Vagina (tissue), 2 donors: Measurements from ENCODE around the gene ERMAP. TPM values are rescaled to one million over a fixed set of nuclear protein-coding genes. Genes with fewer than 3 reads are reported as not detected.
A peak's percentile ranks its signal among the peaks of the same experiment; 100 is the strongest.

Experiments used
- DNase-seq, 2 donors: peaks; one replicate each; pipeline ENCODE4 v3.0.0-alpha.2; 2017; ENCODE audit errors: extremely low spot score in 2 of 2
- H3K27ac ChIP-seq: fragments of 200-600 bp; sonication (generic); one replicate; pipeline ENCODE4 v1.5.1; 2019
- H3K27me3 ChIP-seq: fragments of 200-600 bp; sonication (generic); one replicate; pipeline ENCODE4 v1.5.1; 2019
- H3K36me3 ChIP-seq, 2 donors: fragments of 200-600 bp; sonication (generic); one replicate each; pipeline ENCODE4 v1.5.1; 2017 to 2019
- H3K4me1 ChIP-seq: fragments of 200-600 bp; sonication (generic); one replicate; pipeline ENCODE4 v1.5.1; 2019
- H3K4me3 ChIP-seq, 2 donors: fragments of 200-600 bp; sonication (generic); 1 replicate in 1 of 2; 2 replicates in 1 of 2; pipeline ENCODE4 v1.5.1; 2016 to 2019
- H3K9me3 ChIP-seq: fragments of 200-600 bp; sonication (generic); one replicate; pipeline ENCODE4 v1.5.1; 2019
- POLR2A ChIP-seq, 2 donors: fragments of 450-650 bp; IDR thresholded peaks; one replicate each; pipeline ENCODE4 v1.6.1; 2017; ENCODE audit warnings: antibody characterized with exemption in 2 of 2, mild to moderate bottlenecking in 2 of 2, moderate library complexity in 2 of 2
- POLR2AphosphoS5 ChIP-seq, 2 donors: sonication (generic); formaldehyde crosslinking; IDR thresholded peaks; one replicate each; pipeline ENCODE4 v1.9.0; 2017; ENCODE audit warnings: antibody characterized with exemption in 2 of 2, mild to moderate bottlenecking in 2 of 2, low read depth in 1 of 2; ENCODE audit not compliant: insufficient read depth in 1 of 2
- intact Hi-C: fragments of 100-400 bp; cut with DNase I; formaldehyde crosslinking; loops from one replicate; pipeline ENCODE4 v1.15.1; 2023
- total RNA-seq: library from RNA; depleted of rRNA; stranded (reverse); fragments of >200 nt; gene quantifications from one replicate; pipeline ENCODE4 v1.2.3, GENCODE V29; 2016
- TF ChIP-seq, protein P1 (sequence below), 3 experiments: fragments of 450-650 bp in 2 of 3; fragments of 200-600 bp in 1 of 3; sonication (generic) in 1 of 3; IDR thresholded peaks; one replicate each; pipeline ENCODE4 v1.5.1; 2017 to 2019; ENCODE audit warnings: antibody characterized with exemption in 3 of 3, mild to moderate bottlenecking in 2 of 3, moderate library complexity in 2 of 3

Gene ERMAP
- total RNA-seq, 1 donor from 2014 or later = 9.3 TPM

DNA sequence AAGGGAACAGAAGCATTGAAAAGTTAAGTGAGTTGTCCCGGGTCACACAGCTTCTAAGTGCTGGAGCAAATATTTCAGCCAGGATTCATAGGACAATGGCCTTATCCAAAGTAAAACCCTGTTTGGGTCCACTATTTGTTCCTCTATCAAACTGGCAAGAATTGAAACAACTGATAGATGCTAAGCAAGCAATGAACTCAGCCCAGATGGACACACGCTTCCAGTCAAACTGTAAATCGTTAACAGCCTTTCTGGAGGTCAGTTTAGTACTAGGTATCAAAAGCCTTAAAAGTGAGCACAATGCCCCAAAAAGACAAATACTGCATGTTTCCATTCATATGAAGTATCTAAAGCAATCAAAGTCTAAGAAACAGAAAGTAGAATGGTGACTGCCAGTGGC lies 1.1 kb downstream of the ERMAP start:
- Histone ChIP-seq H3K27ac (no peak overlapping the region), H3K4me1 (peaks cover 35% of the 10 kb centered on the region), H3K27me3 (no peaks in the 10 kb centered on the region), H3K4me3 (peak overlapping the region; percentile 56 to 79), H3K36me3 (peaks cover 0 to 6% of the 10 kb centered on the region in 2 donors), H3K9me3 (no peaks in the 10 kb centered on the region)
- no peak for DNase-seq
- intact Hi-C loops = no loop called here
- TF ChIP-seq POLR2AphosphoS5 (IDR thresholded peaks at IDR 0.05; ENCODE audit: insufficient read depth in 1 of 2, low read depth in 1 of 2) = no peak
- TF ChIP-seq POLR2A (IDR thresholded peaks at IDR 0.05) = no peak
- TF ChIP-seq, protein P1, sequence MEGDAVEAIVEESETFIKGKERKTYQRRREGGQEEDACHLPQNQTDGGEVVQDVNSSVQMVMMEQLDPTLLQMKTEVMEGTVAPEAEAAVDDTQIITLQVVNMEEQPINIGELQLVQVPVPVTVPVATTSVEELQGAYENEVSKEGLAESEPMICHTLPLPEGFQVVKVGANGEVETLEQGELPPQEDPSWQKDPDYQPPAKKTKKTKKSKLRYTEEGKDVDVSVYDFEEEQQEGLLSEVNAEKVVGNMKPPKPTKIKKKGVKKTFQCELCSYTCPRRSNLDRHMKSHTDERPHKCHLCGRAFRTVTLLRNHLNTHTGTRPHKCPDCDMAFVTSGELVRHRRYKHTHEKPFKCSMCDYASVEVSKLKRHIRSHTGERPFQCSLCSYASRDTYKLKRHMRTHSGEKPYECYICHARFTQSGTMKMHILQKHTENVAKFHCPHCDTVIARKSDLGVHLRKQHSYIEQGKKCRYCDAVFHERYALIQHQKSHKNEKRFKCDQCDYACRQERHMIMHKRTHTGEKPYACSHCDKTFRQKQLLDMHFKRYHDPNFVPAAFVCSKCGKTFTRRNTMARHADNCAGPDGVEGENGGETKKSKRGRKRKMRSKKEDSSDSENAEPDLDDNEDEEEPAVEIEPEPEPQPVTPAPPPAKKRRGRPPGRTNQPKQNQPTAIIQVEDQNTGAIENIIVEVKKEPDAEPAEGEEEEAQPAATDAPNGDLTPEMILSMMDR (IDR thresholded peaks at IDR 0.05) = no peak

DNA sequence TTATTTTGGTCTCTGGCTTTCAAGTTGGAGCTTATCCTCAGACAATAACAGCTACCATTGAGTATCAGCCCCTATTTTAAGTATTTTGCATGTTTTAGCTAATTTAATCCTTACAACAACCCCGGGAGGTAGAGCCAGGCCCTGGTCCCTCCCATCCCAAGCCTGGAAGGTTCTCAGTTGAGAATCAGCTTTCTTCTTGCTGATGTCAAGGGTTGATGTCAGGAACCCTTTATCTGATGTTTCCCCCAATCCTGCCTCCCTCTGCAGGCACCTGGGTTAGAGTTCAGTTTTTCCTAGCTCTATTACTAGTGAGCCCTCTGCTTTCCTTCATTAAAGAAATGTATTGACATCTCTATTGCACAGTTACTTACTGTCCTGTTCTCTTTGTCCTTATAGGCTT lies 3.9 kb downstream of the ERMAP start:
- peaks cover 31% of the 10 kb centered on the region for H3K4me1 ChIP-seq
- H3K4me3 ChIP-seq = no peak overlapping the region
- intact Hi-C loops = no loop called here
- no peak for DNase-seq
- H3K9me3 ChIP-seq = no peaks in the 10 kb centered on the region
- H3K27ac ChIP-seq = no peak overlapping the region
- H3K27me3 ChIP-seq = no peaks in the 10 kb centered on the region
- no peaks in the 10 kb centered on the region for H3K36me3 ChIP-seq
- no peak for TF ChIP-seq POLR2AphosphoS5 (IDR thresholded peaks at IDR 0.05; ENCODE audit: insufficient read depth in 1 of 2, low read depth in 1 of 2)
- TF ChIP-seq, protein P1 (IDR thresholded peaks at IDR 0.05) = no peak
- TF ChIP-seq POLR2A (IDR thresholded peaks at IDR 0.05) = no peak

DNA sequence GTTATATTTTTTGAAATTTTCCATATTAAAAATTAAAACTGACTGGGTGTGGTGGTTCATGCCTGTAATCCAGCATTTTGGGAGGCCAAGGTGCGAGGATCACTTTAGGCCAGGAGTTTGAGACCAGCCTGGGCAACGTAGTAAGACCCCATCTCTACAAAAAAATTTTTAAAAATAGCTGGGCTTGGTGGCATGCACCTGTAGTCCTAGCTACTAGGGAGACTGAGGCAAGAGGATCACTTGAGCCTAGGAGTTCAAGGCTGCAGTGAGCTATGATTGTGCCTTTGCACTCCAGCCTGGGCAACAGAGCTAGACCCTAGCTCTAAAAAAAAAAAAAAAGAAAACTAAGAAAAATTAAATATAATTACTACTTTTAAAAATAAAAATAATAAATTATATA lies 4.8 kb downstream of the ERMAP start:
- H3K27me3 ChIP-seq = no peaks in the 10 kb centered on the region
- TF ChIP-seq POLR2A (IDR thresholded peaks at IDR 0.05) = no peak
- TF ChIP-seq POLR2AphosphoS5 (IDR thresholded peaks at IDR 0.05; ENCODE audit: insufficient read depth in 1 of 2, low read depth in 1 of 2) = no peak
- TF ChIP-seq, protein P1 (IDR thresholded peaks at IDR 0.05) = no peak

DNA sequence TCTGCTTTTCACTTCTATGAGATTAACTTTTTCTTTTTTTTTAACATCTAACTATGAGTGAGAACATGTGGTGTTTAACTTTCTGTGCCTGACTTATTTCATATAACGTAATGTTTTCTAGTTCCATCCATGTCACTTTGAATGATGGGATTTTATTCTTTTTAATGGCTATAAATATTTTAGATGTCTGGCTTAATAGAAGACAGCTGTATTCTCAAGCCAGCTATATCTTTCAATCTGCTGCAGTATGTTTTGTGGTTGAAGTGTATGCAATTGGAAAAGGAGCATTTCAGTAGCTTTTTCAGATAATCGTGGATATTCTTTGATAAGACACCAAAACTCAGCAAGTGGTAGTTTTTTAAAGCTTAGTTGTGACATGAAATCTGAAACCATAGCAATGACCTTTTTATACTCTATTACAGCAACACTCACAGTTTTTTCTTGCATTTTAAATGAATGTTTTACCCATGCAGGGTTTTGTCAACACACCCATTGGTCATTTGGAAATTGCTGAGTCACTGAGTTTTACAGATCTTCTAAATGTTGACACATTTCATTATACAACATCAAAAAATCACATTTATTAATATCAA lies 6.0 kb downstream of the ERMAP start:
- TF ChIP-seq POLR2AphosphoS5 (IDR thresholded peaks at IDR 0.05; ENCODE audit: insufficient read depth in 1 of 2, low read depth in 1 of 2) = no peak
- TF ChIP-seq, protein P1 (IDR thresholded peaks at IDR 0.05) = no peak
- TF ChIP-seq POLR2A (IDR thresholded peaks at IDR 0.05) = no peak
- intact Hi-C loops = no loop called here
- Histone ChIP-seq H3K36me3 (no peaks in the 10 kb centered on the region), H3K4me3 (no peak overlapping the region), H3K4me1 (peaks cover 20% of the 10 kb centered on the region), H3K9me3 (no peaks in the 10 kb centered on the region), H3K27ac (no peak overlapping the region), H3K27me3 (no peaks in the 10 kb centered on the region)
- DNase-seq = no peak

More for the DNA sequence above, 4.8 kb downstream of the ERMAP start:
- Histone ChIP-seq H3K9me3 (no peaks in the 10 kb centered on the region), H3K36me3 (no peaks in the 10 kb centered on the region), H3K4me1 (peaks cover 24% of the 10 kb centered on the region), H3K27ac (no peak overlapping the region), H3K4me3 (no peak overlapping the region)
- intact Hi-C loops = no loop called here
- DNase-seq = no peak

DNA sequence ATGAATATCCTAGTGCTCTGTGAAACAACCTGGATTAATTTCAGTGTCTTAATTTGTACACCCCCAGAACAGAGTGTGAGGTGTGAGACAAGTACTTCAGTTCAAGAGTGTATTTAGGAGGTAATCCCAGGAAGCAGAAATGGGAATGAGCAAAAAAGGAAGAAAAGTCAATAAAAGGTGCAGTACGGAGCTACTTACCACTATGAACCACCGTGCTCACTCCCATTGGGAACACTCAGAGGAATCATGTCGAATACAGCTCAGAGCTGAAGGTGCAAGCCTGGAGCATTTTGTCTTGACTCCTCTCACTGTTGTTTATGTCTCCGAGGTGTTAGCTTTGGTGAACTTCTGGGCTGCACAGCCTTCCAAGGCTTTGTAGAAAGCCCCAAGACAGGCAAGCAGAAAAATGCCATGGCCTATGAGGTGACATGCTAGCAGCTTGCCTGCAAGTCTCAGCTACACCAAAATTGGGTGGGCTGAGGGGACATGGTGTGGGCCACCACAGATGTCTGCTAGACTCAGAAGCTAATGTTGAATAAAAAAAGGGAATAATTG lies 7.6 kb downstream of the ERMAP start:
- no peak for DNase-seq
- Histone ChIP-seq H3K4me1 (peaks cover 11% of the 10 kb centered on the region), H3K9me3 (no peaks in the 10 kb centered on the region), H3K27me3 (no peaks in the 10 kb centered on the region), H3K4me3 (no peak overlapping the region), H3K36me3 (no peaks in the 10 kb centered on the region), H3K27ac (no peak overlapping the region)
- intact Hi-C loops = no loop called here
- TF ChIP-seq POLR2AphosphoS5 (IDR thresholded peaks at IDR 0.05; ENCODE audit: insufficient read depth in 1 of 2, low read depth in 1 of 2) (no peak), POLR2A (IDR thresholded peaks at IDR 0.05) (no peak)
- TF ChIP-seq, protein P1 (IDR thresholded peaks at IDR 0.05) = no peak
